GM23248 (cell line): Measurements from ENCODE around the gene OST4. TPM values are rescaled to one million over a fixed set of nuclear protein-coding genes. Genes with fewer than 3 reads are reported as not detected.
"Not testable (repeated sequence)": the region's sequence is repeated elsewhere in the genome, so short reads cannot be mapped to it uniquely, and the experiment has no call there.

Experiments
- DNase-seq: peaks from one replicate; pipeline ENCODE4 v3.0.0-alpha.2; 2015
- H2AFZ ChIP-seq: fragments of 200-600 bp; sonication (generic); 2 replicates; pipeline ENCODE4 v1.6.1; 2016; ENCODE audit warnings: antibody characterized with exemption
- H3F3A ChIP-seq: fragments of 200-600 bp; sonication (generic); 2 replicates; pipeline ENCODE4 v1.6.1; 2016; ENCODE audit warnings: mild to moderate bottlenecking, antibody characterized with exemption, mixed run types; ENCODE audit not compliant: insufficient read depth
- H3K27ac ChIP-seq: fragments of 200-600 bp; sonication (generic); 2 replicates; pipeline ENCODE4 v1.5.1; 2016; ENCODE audit warnings: mild to moderate bottlenecking
- H3K27me3 ChIP-seq: fragments of 200-600 bp; sonication (generic); replicated peaks from 2 replicates; pipeline ENCODE4 v1.6.1; 2016; ENCODE audit warnings: mild to moderate bottlenecking; ENCODE audit not compliant: insufficient read depth
- H3K36me3 ChIP-seq: fragments of 200-600 bp; sonication (generic); 2 replicates; pipeline ENCODE4 v1.6.1; 2016; ENCODE audit warnings: low read depth, mild to moderate bottlenecking
- H3K4me1 ChIP-seq: fragments of 200-600 bp; sonication (generic); 2 replicates; pipeline ENCODE4 v1.6.1; 2016; ENCODE audit warnings: mild to moderate bottlenecking; ENCODE audit not compliant: insufficient read depth
- H3K4me2 ChIP-seq: fragments of 200-600 bp; sonication (generic); one replicate; pipeline ENCODE4 v1.6.1; 2016; ENCODE audit warnings: mild to moderate bottlenecking; ENCODE audit not compliant: unreplicated experiment
- H3K4me3 ChIP-seq: fragments of 200-600 bp; sonication (generic); 2 replicates; pipeline ENCODE4 v1.5.1; 2016; ENCODE audit warnings: mild to moderate bottlenecking
- H3K79me2 ChIP-seq: fragments of 200-600 bp; sonication (generic); 2 replicates; pipeline ENCODE4 v1.6.1; 2016; ENCODE audit warnings: mild to moderate bottlenecking; ENCODE audit not compliant: insufficient read depth
- H3K9ac ChIP-seq: fragments of 200-600 bp; sonication (generic); 2 replicates; pipeline ENCODE4 v1.6.1; 2016; ENCODE audit warnings: mild to moderate bottlenecking
- H3K9me2 ChIP-seq: fragments of 200-600 bp; sonication (generic); 2 replicates; pipeline ENCODE4 v1.6.1; 2016; ENCODE audit warnings: mixed run types, mild to moderate bottlenecking, moderate library complexity; ENCODE audit not compliant: insufficient read depth
- H3K9me3 ChIP-seq: fragments of 200-600 bp; sonication (generic); one replicate; pipeline ENCODE4 v1.6.1; 2017; ENCODE audit warnings: low read depth
- H4K20me1 ChIP-seq: fragments of 200-600 bp; sonication (generic); 2 replicates; pipeline ENCODE4 v1.6.0; 2016; ENCODE audit not compliant: insufficient read depth
- EZH2 ChIP-seq: fragments of 200-600 bp; sonication (generic); IDR thresholded peaks from 2 replicates; pipeline ENCODE4 v1.6.1; 2018; ENCODE audit warnings: antibody characterized with exemption, mild to moderate bottlenecking; ENCODE audit not compliant: insufficient read depth, poor library complexity, severe bottlenecking
- EZH2phosphoT487 ChIP-seq: fragments of 200-600 bp; sonication (generic); IDR thresholded peaks from 2 replicates; pipeline ENCODE4 v1.6.1; 2018; ENCODE audit warnings: antibody characterized with exemption, moderate library complexity, mild to moderate bottlenecking, low read depth; ENCODE audit not compliant: insufficient read depth
- whole genome bisulfite sequencing, 2 experiments: methylation state at CpG; one replicate each; pipeline ENCODE4 v1.1.6; 2015 to 2017; ENCODE audit warnings: low lambda C conversion rate in 2 of 2, low coverage in 1 of 2; ENCODE audit errors: missing lambda C conversion rate in 2 of 2; 5-methylcytosine and 5-hydroxymethylcytosine counted together
- in situ Hi-C: fragments of 300-500 bp; cut with MboI; formaldehyde crosslinking; loops from 2 replicates; pipeline ENCODE4 v1.15.0; 2020
- polyA plus RNA-seq: library from polyadenylated mRNA; unstranded; fragments of >200 nt; fragmentation: Nextera tagmentation; extraction: Ambion mirVana; gene quantifications from 2 replicates; pipeline ENCODE4 v1.2.1, GENCODE V29; 2016
- total RNA-seq: library from RNA; depleted of rRNA; stranded (reverse); fragments of >200 nt; shearing (Covaris generic); gene quantifications from 2 replicates; pipeline ENCODE4 v1.2.3, GENCODE V29; 2014

The OST4 gene
- total and polyA plus RNA-seq, 2 experiments from 2014 or later: 499 to 942 TPM

DNA sequence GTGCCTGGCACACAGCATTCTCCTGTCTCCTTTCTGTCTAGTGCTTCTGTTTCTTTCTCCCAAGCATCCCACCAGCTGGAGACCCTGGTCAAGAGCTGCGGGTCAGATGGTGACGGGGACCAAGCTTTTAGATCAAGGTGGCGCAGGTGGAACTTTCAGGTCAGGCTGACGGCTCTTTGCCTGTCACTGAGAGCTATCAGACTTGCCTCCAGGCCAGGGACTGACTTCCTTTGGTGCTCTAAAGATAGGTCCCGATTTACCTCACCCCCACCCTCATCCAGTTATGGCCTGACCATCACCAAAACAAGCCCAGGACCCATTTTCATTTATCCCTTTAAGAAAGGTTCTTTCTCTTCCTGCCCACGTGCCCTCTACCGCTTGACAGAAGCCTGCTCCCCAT lies 5.8 kb upstream of the OST4 start:
- no peaks in the 10 kb centered on the region for H3K9me2 ChIP-seq
- DNase-seq: no peak
- peaks cover 16% of the 10 kb centered on the region for H3K4me1 ChIP-seq

DNA sequence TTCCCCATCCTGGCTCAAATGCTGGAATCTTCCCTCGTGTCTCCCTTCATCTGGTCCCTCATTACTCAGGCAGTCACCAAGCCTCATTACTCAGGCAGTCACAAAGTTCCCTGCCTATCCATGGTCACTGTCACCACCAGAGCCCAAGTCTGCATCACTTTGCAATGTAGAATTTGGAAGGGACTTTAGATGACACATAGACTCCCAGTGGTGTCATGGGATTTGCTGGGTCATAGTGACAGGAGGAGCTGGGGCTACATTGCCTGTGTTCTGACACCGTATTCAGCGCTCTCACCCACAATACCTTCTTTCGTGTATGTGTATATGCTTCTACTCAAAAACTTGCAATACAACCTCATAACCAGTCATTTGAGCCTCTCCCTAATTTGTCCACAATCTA lies 4.9 kb upstream of the OST4 start:
- Histone ChIP-seq H3K36me3 (no peaks in the 10 kb centered on the region), H3K9me2 (no peaks in the 10 kb centered on the region), H3F3A (no peaks in the 10 kb centered on the region), H3K27ac (no peak overlapping the region), H3K79me2 (peaks cover 26% of the 10 kb centered on the region), H4K20me1 (no peaks in the 10 kb centered on the region), H3K27me3 (no peaks in the 10 kb centered on the region), H3K9ac (no peak overlapping the region), H3K4me3 (no peak overlapping the region), H2AFZ (no peak overlapping the region; the same call in 1 of the 2 replicates), H3K9me3 (no peaks in the 10 kb centered on the region), H3K4me2 (no peak overlapping the region), H3K4me1 (peaks cover 12% of the 10 kb centered on the region)
- TF ChIP-seq EZH2phosphoT487 (no peak), EZH2 (no peak)
- 72 to 77% methylated on average over 4 of the region's 4 CpGs for WGBS, 2 experiments
- in situ Hi-C loops: no loop called here
- no peak for DNase-seq

More for the DNA sequence above, 5.8 kb upstream of the OST4 start:
- in situ Hi-C loops: no loop called here
- Histone ChIP-seq H3K27me3 (no peaks in the 10 kb centered on the region), H3K36me3 (no peaks in the 10 kb centered on the region), H3K27ac (no peak overlapping the region), H2AFZ (no peak overlapping the region), H3K4me2 (no peak overlapping the region), H3K9ac (no peak overlapping the region), H3K9me3 (no peaks in the 10 kb centered on the region), H3K4me3 (no peak overlapping the region), H3K79me2 (peaks cover 34% of the 10 kb centered on the region), H4K20me1 (no peaks in the 10 kb centered on the region), H3F3A (no peaks in the 10 kb centered on the region)
- 89 to 90% methylated on average over 7 of the region's 7 CpGs for WGBS, 2 experiments
- no peak for TF ChIP-seq EZH2phosphoT487
- TF ChIP-seq EZH2: no peak

DNA sequence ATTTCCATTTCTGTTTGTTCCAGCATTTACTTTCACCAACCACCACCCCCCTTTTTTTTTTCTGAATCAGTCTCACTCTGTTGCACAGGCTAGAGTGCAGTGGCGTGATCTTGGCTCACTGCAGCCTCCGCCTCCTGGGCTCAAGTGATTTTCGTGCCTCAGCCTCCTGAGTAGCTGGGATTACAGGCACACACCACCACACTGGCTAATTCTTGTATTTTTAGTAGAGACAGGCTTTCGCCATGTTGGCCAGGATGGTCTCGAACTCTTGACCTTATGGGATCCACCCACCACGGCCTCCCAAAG lies 4.1 kb upstream of the OST4 start:
- H3K9me2 ChIP-seq, H3K9ac ChIP-seq, H3F3A ChIP-seq, H2AFZ ChIP-seq, H3K27me3 ChIP-seq, in situ Hi-C loops, H3K36me3 ChIP-seq, DNase-seq, H3K9me3 ChIP-seq, H3K4me3 ChIP-seq, H4K20me1 ChIP-seq, H3K27ac ChIP-seq, H3K4me1 ChIP-seq, H3K4me2 ChIP-seq: not testable (repeated sequence)
- WGBS, 2 experiments: 91 to 94% methylated on average over 6 of the region's 6 CpGs
- H3K79me2 ChIP-seq: peaks cover 30% of the 10 kb centered on the region

DNA sequence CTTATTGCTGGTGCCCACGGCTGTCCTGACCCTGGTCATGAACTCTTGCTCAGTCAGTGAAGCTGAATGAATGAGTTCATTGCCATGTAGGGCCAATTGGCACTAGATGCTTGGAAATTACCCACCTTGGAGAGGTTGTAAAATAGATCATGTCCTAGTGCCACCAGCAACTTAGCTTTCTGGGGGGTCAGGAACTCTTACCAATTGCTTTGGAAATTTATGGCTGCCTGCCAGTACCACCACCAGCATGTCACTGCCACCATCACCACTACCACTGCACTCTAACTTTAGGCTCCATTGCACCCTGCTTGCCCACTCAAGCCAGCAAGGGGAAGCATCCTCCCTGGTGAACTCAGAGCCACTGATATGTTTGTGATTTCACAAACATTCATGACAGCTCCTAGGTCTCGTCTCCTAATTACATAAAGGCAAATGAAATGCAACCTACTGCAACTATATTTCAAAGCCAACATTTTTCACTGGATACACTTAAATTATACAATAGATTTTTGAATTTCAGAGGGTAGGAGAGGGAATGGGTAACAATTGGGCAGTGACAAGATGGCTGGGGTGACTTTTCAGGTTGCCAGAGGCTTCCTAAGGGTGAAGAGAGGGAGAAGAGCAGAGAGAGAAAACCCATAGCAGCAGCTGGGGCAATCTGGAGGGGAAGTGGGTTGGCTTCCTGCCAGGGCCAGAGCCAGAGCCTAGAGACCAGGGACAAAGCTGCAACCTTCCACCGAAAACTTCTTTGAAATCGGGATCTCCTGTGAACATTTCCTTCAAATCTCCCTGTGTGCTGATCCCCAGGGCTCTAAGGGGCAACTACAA lies 3.5 kb upstream of the OST4 start:
- Histone ChIP-seq H4K20me1 (no peaks in the 10 kb centered on the region), H3K27ac (no peak overlapping the region), H3K4me2 (no peak overlapping the region), H3K9me3 (no peaks in the 10 kb centered on the region), H3K9ac (no peak overlapping the region), H3K4me1 (peaks cover 7% of the 10 kb centered on the region), H3K9me2 (no peaks in the 10 kb centered on the region), H3K4me3 (no peak overlapping the region), H3K79me2 (peaks cover 30% of the 10 kb centered on the region), H3K36me3 (peaks cover 4% of the 10 kb centered on the region; the same call in 1 of the 2 replicates), H3K27me3 (no peaks in the 10 kb centered on the region), H3F3A (no peaks in the 10 kb centered on the region), H2AFZ (no peak overlapping the region)
- TF ChIP-seq EZH2phosphoT487 (no peak), EZH2 (no peak)
- WGBS, 2 experiments: 81 to 88% methylated on average over 4 of the region's 4 CpGs
- in situ Hi-C loops: no loop called here
- no peak for DNase-seq

DNA sequence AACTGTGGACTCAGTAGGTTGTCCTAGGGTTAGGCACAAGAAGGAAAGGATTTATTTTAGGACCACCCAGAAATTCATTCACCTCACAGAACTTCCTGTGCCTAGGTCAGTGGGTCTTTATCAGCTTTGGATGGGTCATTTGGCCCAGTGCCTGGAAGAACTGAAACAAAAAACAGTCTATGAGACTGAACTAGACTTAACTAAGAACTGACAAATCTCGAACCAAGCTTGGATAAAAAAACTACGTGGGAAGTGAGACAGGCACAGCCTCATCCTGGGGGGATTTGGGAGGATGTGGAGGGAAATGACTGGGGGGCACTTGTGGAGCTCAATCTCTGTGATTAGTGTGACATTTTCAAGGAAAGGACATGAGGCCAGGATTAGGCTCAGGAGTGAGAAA lies 2.3 kb upstream of the OST4 start:
- peaks cover 17% of the 10 kb centered on the region for H3K4me1 ChIP-seq
- H3K36me3 ChIP-seq: peaks cover 10% of the 10 kb centered on the region
- no peak overlapping the region for H2AFZ ChIP-seq
- no peaks in the 10 kb centered on the region for H3K27me3 ChIP-seq
- TF ChIP-seq EZH2phosphoT487 (no peak), EZH2 (no peak)
- no peaks in the 10 kb centered on the region for H3K9me2 ChIP-seq
- H3K9me3 ChIP-seq: no peaks in the 10 kb centered on the region
- H3K4me2 ChIP-seq: no peak overlapping the region
- WGBS, 2 experiments: 91% methylated on average over 2 of the region's 2 CpGs
- no peak overlapping the region for H3K9ac ChIP-seq
- no peak overlapping the region for H3K4me3 ChIP-seq
- no peak for DNase-seq
- no peaks in the 10 kb centered on the region for H4K20me1 ChIP-seq
- 0 out of 2 replicates have a peak, but pooled peaks cover 3% of the 10 kb centered on the region for H3F3A ChIP-seq
- in situ Hi-C loops: no loop called here
- H3K79me2 ChIP-seq: peaks cover 30% of the 10 kb centered on the region
- no peak overlapping the region for H3K27ac ChIP-seq
